WI38 (cell line): ENCODE results near the gene C11orf71.
A peak's percentile ranks its signal among the peaks of the same experiment; 100 is the strongest.

Experiments used
- H3K4me3 ChIP-seq: 2 replicates; pipeline ENCODE4 v1.5.1; 2011; ENCODE audit warnings: low read depth, mild to moderate bottlenecking, control low read depth, low read length
- TF ChIP-seq, protein P1 (sequence below): IDR thresholded peaks from 2 replicates; pipeline ENCODE4 v1.5.1; 2012; ENCODE audit warnings: low read depth, mild to moderate bottlenecking, control low read depth, low read length

The C11orf71 gene, protein sequence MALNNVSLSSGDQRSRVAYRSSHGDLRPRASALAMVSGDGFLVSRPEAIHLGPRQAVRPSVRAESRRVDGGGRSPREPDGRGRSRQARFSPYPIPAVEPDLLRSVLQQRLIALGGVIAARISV

DNA sequence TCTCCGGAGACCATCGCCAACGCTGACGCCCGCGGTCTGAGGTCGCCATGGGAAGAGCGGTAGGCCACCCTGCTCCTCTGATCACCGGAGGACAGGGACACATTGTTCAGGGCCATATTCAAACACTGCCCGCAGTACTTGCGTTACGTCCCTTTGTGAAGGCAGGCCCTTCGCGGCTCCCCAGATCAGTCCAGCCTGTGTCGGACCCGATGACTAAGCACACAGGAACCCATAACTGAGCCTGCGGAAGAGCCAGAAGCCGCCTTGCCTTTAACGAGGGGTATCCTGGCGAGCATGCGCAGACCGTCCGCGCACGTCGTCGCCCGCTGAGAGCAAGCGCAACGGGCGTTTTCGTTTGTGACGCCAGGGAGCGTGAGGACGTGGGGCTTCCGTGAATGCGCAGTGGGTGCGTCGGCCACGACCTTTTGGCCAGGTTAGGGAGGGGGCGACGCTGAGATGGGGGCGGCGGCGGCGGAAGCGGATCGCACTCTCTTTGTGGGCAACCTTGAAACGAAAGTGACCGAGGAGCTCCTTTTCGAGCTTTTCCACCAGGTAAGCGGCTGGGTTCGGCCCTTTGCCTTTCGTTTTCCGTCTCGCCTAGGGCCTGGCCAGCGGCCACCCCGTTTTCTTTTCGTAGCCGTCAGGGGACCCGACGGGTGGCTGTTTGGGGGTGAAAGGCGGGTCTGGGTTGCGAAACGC is at the start of gene C11orf71, which contains the start of gene RBM7:
C11orf71 (minus strand) TSS at position 296 of the 699 bp plus-strand sequence; CDS start at position 116, 180 bp downstream.
RBM7 (plus strand) TSS at position 451 of the 699 bp plus-strand sequence; CDS start at position 457, 6 bp downstream.
- TF ChIP-seq, protein P1, sequence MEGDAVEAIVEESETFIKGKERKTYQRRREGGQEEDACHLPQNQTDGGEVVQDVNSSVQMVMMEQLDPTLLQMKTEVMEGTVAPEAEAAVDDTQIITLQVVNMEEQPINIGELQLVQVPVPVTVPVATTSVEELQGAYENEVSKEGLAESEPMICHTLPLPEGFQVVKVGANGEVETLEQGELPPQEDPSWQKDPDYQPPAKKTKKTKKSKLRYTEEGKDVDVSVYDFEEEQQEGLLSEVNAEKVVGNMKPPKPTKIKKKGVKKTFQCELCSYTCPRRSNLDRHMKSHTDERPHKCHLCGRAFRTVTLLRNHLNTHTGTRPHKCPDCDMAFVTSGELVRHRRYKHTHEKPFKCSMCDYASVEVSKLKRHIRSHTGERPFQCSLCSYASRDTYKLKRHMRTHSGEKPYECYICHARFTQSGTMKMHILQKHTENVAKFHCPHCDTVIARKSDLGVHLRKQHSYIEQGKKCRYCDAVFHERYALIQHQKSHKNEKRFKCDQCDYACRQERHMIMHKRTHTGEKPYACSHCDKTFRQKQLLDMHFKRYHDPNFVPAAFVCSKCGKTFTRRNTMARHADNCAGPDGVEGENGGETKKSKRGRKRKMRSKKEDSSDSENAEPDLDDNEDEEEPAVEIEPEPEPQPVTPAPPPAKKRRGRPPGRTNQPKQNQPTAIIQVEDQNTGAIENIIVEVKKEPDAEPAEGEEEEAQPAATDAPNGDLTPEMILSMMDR: no peak
- H3K4me3 ChIP-seq: peak within 1 kb of the TSS; percentile 96

DNA sequence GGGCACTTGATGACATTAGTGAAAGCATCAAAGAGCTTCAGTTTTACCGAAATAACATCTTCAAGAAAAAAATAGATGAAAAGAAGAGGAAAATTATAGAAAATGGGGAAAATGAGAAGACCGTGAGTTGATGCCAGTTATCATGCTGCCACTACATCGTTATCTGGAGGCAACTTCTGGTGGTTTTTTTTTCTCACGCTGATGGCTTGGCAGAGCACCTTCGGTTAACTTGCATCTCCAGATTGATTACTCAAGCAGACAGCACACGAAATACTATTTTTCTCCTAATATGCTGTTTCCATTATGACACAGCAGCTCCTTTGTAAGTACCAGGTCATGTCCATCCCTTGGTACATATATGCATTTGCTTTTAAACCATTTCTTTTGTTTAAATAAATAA is 49.5 kb upstream of the C11orf71 start:
- H3K4me3 ChIP-seq: no peak overlapping the region
- TF ChIP-seq, protein P1: no peak

DNA sequence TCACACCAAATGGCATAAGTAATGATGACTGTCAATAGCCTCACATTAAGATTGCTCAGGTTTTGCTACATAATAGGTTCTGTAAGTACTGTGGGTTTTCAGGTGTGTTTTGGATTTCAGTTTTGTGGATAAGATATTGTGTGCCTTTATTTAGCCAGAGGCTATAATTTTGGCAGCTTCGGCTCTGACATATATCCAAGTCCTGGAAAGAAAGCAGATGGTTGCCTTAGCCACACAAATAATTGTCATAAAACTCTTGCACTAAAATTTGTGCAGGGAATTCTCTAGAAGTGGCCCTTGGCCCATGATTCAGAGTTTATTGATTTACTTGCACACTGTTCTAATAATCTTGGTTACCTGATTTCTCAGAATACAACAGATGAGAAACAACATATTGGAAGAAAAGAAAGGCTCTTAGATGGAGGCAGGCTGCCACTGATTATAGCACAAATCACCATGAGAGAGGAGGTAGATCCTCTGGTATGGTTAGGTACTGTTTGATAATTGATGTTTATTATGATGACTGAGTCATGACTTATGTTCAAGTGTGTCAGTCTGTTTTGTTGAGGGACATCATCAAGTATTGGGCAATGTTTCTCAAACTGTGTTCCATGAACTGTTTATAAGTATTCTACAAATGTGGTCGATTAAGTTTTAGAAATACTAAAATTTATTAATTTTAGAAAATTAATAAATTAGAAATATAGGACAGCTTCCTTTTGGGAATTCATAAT is 48.6 kb upstream of the C11orf71 start:
- TF ChIP-seq, protein P1: no peak
- no peak overlapping the region for H3K4me3 ChIP-seq

DNA sequence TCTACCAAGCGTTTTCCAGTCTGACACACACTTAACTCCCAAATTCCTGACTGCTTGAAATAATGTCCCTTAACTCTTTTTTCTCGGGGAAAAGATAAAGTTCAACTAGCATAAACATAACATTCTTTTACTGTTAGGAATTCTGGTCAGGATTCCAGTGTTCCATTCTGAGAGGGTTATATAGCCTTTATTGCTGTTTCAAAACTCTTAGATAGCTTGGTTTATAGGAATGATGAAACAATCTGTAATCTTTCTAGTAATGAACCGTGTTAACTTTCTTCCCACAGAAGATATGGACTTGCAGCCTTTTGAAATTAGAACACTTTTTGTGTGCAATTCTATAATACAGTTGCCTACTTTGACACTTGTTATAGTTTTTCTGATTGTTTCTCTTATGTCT is 47.6 kb upstream of the C11orf71 start:
- TF ChIP-seq, protein P1: no peak
- H3K4me3 ChIP-seq: no peak overlapping the region

DNA sequence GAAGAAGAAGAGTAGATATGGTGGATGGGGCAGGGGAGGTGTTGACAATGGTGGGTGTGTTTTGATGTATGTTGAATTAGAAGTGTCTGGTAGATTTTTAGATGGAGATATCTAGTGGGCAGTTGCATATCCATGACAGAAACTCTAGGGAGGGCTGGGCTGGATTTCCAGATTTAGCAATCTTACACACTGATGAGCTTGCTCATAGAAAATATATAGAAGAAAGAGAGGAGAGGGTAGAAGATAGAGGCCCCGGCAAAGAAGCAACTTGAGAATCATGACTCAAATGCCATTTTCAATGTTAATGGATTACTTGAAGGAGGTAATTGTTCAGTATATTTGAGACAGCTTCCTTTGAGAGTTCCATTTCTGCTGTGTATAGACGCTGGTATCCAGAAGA is 47.1 kb upstream of the C11orf71 start:
- H3K4me3 ChIP-seq: no peak overlapping the region
- TF ChIP-seq, protein P1: no peak

DNA sequence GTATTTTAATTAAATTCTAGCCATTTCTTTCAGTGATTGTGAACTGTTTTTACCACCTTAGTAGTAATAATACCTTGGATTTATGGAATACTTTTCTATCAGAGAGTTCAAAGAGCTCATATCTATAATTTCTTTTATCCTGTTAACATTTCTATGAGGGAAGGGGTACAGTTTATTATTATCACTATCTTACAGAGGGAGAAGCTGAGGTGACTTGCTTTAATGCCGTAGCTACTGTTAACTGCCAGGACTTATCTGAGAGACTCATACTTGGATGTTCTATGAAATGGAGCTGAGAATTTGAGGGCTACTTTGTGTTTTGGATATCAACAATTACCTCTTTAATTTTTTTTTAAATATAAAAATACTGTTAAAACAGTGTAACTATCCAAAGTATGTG is 42.2 kb upstream of the C11orf71 start:
- TF ChIP-seq, protein P1: no peak
- no peak overlapping the region for H3K4me3 ChIP-seq

DNA sequence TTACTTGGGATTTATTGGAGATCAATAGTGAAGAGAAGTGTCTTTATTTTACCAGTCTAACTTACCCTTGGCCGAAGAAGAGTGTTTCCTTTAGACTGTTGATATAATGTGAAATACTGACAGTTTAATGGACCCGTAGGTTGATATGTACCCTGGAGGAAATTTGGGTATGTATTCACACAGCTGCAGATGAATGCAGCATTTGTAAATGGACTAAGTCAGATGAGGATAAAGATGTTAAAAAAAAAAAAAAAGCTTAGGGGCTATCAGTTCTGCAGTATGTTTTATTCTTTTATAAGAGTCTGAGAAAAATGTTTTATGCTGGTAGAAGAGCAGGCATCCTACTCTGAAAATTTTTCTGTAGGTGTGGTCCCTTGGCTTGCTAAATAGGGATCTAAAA is 41.6 kb upstream of the C11orf71 start:
- TF ChIP-seq, protein P1: no peak
- no peak overlapping the region for H3K4me3 ChIP-seq
